ENCODE data around the gene HIVEP3.

DNA sequence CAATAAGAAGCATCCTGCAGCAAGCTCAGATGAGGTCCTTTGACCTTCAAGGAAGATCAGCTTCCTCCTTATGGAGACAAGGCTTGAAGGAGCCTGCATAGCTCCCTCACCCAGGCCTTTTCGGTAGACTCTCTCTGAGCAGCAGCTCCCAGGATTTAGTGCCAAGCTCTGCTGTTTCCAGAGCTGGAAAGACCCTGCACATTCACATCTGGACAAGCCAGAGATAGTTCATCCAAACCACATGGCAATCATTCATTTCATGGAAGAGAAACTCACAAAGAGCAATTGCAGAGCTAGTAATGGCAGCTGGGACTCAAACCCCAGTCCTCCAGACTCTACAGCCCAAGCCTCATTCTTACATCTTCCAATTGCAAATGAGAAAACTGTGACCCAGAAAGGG, 357.8 kb downstream of the HIVEP3 start:
- no peak for TF ChIP-seq POLR2A (IDR thresholded peaks at IDR 0.05)
- TF ChIP-seq, protein P1, sequence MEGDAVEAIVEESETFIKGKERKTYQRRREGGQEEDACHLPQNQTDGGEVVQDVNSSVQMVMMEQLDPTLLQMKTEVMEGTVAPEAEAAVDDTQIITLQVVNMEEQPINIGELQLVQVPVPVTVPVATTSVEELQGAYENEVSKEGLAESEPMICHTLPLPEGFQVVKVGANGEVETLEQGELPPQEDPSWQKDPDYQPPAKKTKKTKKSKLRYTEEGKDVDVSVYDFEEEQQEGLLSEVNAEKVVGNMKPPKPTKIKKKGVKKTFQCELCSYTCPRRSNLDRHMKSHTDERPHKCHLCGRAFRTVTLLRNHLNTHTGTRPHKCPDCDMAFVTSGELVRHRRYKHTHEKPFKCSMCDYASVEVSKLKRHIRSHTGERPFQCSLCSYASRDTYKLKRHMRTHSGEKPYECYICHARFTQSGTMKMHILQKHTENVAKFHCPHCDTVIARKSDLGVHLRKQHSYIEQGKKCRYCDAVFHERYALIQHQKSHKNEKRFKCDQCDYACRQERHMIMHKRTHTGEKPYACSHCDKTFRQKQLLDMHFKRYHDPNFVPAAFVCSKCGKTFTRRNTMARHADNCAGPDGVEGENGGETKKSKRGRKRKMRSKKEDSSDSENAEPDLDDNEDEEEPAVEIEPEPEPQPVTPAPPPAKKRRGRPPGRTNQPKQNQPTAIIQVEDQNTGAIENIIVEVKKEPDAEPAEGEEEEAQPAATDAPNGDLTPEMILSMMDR (IDR thresholded peaks at IDR 0.05) = no peak
